K562 (cell line): ENCODE measurements around the gene XKR7. TPM values are rescaled to one million over a fixed set of nuclear protein-coding genes. Genes with fewer than 3 reads are reported as not detected.

ENCODE experiments used
- DACH1 ChIP-seq: fragments of 450-650 bp; IDR thresholded peaks from 2 replicates; pipeline ENCODE4 v1.6.1; 2018; ENCODE audit not compliant: partially characterized antibody
- DIDO1 ChIP-seq: fragments of 450-650 bp; IDR thresholded peaks from 2 replicates; pipeline ENCODE4 v1.6.1; 2016; ENCODE audit warnings: low read depth, missing biosample characterization, missing genetic modification characterization
- ELF2 ChIP-seq: fragments of 250-450 bp; sonication (Bioruptor Pico); IDR thresholded peaks from 2 replicates; pipeline ENCODE4 v1.5.0; 2021; ENCODE audit warnings: mild to moderate bottlenecking
- FOXJ2 ChIP-seq: fragments of 200-800 bp; sonication (Bioruptor generic); IDR thresholded peaks from 2 replicates; pipeline ENCODE4 v1.6.1; 2016; ENCODE audit warnings: missing genetic modification characterization, missing compliant biosample characterization
- FUS ChIP-seq: fragments of 200-400 bp; formaldehyde crosslinking; optimal IDR thresholded peaks from 2 replicates; pipeline ENCODE3; 2017; ENCODE audit warnings: low read depth, low read length
- HEY1 ChIP-seq: fragments of 250-450 bp; sonication (Bioruptor Pico); IDR thresholded peaks from 2 replicates; pipeline ENCODE4 v1.5.0; 2020; ENCODE audit warnings: mild to moderate bottlenecking, moderate library complexity, borderline replicate concordance
- IFI16 ChIP-seq: fragments of 250-450 bp; sonication (Bioruptor Pico); IDR thresholded peaks from 2 replicates; pipeline ENCODE4 v2.1.2; 2022; ENCODE audit warnings: mild to moderate bottlenecking, inconsistent platforms
- KDM1A ChIP-seq, 2 experiments: fragments of 450-650 bp; IDR thresholded peaks; 2 replicates each; pipeline ENCODE4 v1.6.1; 2016; ENCODE audit warnings: mild to moderate bottlenecking in 2 of 2
- MEF2A ChIP-seq: IDR thresholded peaks from 2 replicates; pipeline ENCODE4 v1.6.1; 2011; ENCODE audit warnings: low read depth, mild to moderate bottlenecking, low read length, moderate library complexity; ENCODE audit not compliant: control insufficient read depth
- NFIC ChIP-seq: fragments of 450-650 bp; IDR thresholded peaks from 2 replicates; pipeline ENCODE4 v1.6.1; 2017; ENCODE audit warnings: mild to moderate bottlenecking, inconsistent platforms
- NFYB ChIP-seq: IDR thresholded peaks from 2 replicates; pipeline ENCODE4 v1.6.1; 2011; ENCODE audit warnings: mild to moderate bottlenecking, moderate library complexity; ENCODE audit not compliant: insufficient read length; ENCODE audit errors: extremely low read depth
- SMC3 ChIP-seq: conservative IDR thresholded peaks from 2 replicates; pipeline ENCODE4 v1.6.1; 2011; ENCODE audit warnings: low read depth, low read length, improper control_type of control experiment; ENCODE audit not compliant: insufficient read depth
- TRIM24 ChIP-seq, 2 experiments: fragments of 450-650 bp; IDR thresholded peaks; 2 replicates each; pipeline ENCODE4 v1.6.1; 2016
- polyA plus RNA-seq, 8 experiments: library from polyadenylated mRNA; depleted of rRNA in 4 of 8; stranded (reverse) in 5 of 8; unstranded in 3 of 8; fragments of >200 nt; fragmentation: Nextera tagmentation in 2 of 8; fragmentation: Illumina TruSeq in 1 of 8; extraction: Ambion mirVana in 2 of 8; extraction: Trizol in 1 of 8; gene quantifications; 2 replicates each; pipeline versions ENCODE4 v1.2.1 to v1.2.3, GENCODE V29; 2011 to 2014; ENCODE audit warnings: inconsistent platforms in 1 of 8, missing spikeins in 1 of 8
- total RNA-seq, 7 experiments: library from RNA; depleted of rRNA in 6 of 7; stranded (reverse); fragments of >200 nt in 6 of 7; fragmentation: Illumina TruSeq in 2 of 7; extraction: Trizol in 2 of 7; gene quantifications; 2 replicates each; pipeline versions ENCODE4 v1.2.1 to v1.2.3, GENCODE V29; 2011 to 2021; ENCODE audit warnings: low replicate concordance in 1 of 7
- TF ChIP-seq, protein P1 (sequence below): fragments of 250-450 bp; sonication (Bioruptor Pico); IDR thresholded peaks from 2 replicates; pipeline ENCODE4 v1.8.0; 2022; ENCODE audit warnings: inconsistent platforms
- TF ChIP-seq, protein P2 (sequence below): fragments of 450-650 bp; IDR thresholded peaks from 2 replicates; pipeline ENCODE4 v1.6.1; 2016
- TF ChIP-seq, protein P3 (sequence below): sonication (generic); formaldehyde crosslinking; IDR thresholded peaks from 2 replicates; pipeline ENCODE4 v1.8.0; 2022; ENCODE audit warnings: mild to moderate bottlenecking, missing genetic modification reagents, borderline replicate concordance
- TF ChIP-seq, protein P4 (sequence below): fragments of 200-800 bp; sonication (Bioruptor generic); IDR thresholded peaks from 2 replicates; pipeline ENCODE4 v1.6.1; 2017; ENCODE audit warnings: missing genetic modification characterization, missing compliant biosample characterization
- TF ChIP-seq, protein P5 (sequence below): fragments of 250-450 bp; sonication (Bioruptor Pico); IDR thresholded peaks from 2 replicates; pipeline ENCODE4 v1.4.0; 2020; ENCODE audit warnings: mild to moderate bottlenecking, moderate library complexity

XKR7 gene
- total and polyA plus RNA-seq, 9 of the 15 experiments (the other 6 are each of a cell fraction or from before 2014, with no cell fraction given): 0.02 TPM; not detected in 8

DNA sequence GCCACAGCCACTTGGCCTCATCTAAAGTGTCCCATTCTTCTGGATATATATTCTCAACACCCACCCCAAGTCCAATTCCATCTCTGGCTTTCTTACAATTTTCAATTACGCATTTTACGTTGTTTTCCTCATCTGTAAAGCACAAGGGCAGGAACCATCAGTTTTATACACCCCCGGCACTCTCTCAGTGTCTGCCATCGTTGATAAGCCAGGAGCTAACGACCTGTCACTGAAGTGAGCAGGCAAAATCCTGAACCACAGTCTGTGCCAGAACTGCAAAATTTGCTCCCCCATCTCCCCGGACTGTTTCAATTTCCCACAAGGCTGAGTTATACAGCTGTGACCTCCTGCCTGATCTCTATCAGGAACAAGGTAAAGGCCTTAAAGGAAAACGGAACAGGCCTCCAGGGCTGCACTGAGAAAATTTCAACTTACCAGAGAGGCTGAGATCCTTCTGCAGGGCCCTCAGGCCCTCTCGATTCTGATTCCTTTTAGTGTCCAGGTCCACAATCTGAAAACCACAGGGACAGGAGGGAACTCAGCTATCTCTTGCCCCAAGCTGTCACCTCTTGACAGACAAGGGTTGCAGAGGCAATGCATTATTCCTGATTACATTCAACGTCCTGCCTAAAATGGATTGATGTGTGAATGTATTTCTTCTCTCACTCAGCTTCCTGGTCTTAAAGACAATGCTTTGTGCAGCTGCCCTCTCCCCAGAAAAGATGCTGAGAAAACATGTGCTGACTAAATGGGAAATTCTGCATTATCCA, 17.9 kb upstream of the XKR7 start (continued):
- TF ChIP-seq, protein P1, sequence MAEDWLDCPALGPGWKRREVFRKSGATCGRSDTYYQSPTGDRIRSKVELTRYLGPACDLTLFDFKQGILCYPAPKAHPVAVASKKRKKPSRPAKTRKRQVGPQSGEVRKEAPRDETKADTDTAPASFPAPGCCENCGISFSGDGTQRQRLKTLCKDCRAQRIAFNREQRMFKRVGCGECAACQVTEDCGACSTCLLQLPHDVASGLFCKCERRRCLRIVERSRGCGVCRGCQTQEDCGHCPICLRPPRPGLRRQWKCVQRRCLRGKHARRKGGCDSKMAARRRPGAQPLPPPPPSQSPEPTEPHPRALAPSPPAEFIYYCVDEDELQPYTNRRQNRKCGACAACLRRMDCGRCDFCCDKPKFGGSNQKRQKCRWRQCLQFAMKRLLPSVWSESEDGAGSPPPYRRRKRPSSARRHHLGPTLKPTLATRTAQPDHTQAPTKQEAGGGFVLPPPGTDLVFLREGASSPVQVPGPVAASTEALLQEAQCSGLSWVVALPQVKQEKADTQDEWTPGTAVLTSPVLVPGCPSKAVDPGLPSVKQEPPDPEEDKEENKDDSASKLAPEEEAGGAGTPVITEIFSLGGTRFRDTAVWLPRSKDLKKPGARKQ: no peak
- TF ChIP-seq IFI16 (CRISPR knock-in tag) (no peak), FUS (no peak), HEY1 (CRISPR knock-in tag) (no peak), KDM1A (IDR thresholded peaks at IDR 0.05) (peak; percentile 98), NFIC (peak; percentile 84), DIDO1 (tag) (no peak), DACH1 (peak; percentile 45), NFYB (no peak), TRIM24 (IDR thresholded peaks at IDR 0.05) (peak; percentile 46 to 71; a peak in 3 of 4 replicates), MEF2A (peak; percentile 41; the same call in 1 of the 2 replicates), ELF2 (no peak), FOXJ2 (tag) (no peak), SMC3 (no peak)
- TF ChIP-seq, protein P2, sequence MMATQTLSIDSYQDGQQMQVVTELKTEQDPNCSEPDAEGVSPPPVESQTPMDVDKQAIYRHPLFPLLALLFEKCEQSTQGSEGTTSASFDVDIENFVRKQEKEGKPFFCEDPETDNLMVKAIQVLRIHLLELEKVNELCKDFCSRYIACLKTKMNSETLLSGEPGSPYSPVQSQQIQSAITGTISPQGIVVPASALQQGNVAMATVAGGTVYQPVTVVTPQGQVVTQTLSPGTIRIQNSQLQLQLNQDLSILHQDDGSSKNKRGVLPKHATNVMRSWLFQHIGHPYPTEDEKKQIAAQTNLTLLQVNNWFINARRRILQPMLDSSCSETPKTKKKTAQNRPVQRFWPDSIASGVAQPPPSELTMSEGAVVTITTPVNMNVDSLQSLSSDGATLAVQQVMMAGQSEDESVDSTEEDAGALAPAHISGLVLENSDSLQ: peak; percentile 77
- TF ChIP-seq, protein P3, sequence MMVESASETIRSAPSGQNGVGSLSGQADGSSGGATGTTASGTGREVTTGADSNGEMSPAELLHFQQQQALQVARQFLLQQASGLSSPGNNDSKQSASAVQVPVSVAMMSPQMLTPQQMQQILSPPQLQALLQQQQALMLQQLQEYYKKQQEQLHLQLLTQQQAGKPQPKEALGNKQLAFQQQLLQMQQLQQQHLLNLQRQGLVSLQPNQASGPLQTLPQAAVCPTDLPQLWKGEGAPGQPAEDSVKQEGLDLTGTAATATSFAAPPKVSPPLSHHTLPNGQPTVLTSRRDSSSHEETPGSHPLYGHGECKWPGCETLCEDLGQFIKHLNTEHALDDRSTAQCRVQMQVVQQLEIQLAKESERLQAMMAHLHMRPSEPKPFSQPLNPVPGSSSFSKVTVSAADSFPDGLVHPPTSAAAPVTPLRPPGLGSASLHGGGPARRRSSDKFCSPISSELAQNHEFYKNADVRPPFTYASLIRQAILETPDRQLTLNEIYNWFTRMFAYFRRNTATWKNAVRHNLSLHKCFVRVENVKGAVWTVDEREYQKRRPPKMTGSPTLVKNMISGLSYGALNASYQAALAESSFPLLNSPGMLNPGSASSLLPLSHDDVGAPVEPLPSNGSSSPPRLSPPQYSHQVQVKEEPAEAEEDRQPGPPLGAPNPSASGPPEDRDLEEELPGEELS (CRISPR knock-in tag): no peak
- TF ChIP-seq, protein P4, sequence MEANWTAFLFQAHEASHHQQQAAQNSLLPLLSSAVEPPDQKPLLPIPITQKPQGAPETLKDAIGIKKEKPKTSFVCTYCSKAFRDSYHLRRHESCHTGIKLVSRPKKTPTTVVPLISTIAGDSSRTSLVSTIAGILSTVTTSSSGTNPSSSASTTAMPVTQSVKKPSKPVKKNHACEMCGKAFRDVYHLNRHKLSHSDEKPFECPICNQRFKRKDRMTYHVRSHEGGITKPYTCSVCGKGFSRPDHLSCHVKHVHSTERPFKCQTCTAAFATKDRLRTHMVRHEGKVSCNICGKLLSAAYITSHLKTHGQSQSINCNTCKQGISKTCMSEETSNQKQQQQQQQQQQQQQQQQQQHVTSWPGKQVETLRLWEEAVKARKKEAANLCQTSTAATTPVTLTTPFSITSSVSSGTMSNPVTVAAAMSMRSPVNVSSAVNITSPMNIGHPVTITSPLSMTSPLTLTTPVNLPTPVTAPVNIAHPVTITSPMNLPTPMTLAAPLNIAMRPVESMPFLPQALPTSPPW (CRISPR knock-in tag): 0 out of 2 replicates have a peak, but pooled peaks have one; percentile 9
- TF ChIP-seq, protein P5, sequence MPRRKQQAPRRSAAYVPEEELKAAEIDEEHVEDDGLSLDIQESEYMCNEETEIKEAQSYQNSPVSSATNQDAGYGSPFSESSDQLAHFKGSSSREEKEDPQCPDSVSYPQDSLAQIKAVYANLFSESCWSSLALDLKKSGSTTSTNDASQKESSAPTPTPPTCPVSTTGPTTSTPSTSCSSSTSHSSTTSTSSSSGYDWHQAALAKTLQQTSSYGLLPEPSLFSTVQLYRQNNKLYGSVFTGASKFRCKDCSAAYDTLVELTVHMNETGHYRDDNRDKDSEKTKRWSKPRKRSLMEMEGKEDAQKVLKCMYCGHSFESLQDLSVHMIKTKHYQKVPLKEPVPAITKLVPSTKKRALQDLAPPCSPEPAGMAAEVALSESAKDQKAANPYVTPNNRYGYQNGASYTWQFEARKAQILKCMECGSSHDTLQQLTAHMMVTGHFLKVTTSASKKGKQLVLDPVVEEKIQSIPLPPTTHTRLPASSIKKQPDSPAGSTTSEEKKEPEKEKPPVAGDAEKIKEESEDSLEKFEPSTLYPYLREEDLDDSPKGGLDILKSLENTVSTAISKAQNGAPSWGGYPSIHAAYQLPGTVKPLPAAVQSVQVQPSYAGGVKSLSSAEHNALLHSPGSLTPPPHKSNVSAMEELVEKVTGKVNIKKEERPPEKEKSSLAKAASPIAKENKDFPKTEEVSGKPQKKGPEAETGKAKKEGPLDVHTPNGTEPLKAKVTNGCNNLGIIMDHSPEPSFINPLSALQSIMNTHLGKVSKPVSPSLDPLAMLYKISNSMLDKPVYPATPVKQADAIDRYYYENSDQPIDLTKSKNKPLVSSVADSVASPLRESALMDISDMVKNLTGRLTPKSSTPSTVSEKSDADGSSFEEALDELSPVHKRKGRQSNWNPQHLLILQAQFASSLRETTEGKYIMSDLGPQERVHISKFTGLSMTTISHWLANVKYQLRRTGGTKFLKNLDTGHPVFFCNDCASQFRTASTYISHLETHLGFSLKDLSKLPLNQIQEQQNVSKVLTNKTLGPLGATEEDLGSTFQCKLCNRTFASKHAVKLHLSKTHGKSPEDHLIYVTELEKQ (CRISPR knock-in tag): no peak
